MM.1S (cell line): ENCODE results near the gene LCE1C.

Experiments used
- DNase-seq: peaks from one replicate; pipeline ENCODE4 v3.0.0-alpha.2; 2015
- H2AFZ ChIP-seq: fragments of 300-600 bp; sonication (generic); 2 replicates; pipeline ENCODE4 v1.6.0; 2016; ENCODE audit warnings: antibody characterized with exemption, low read length
- H3F3A ChIP-seq: fragments of 300-600 bp; sonication (generic); 2 replicates; pipeline ENCODE4 v1.6.1; 2016; ENCODE audit warnings: mild to moderate bottlenecking, antibody characterized with exemption, low read length, moderate library complexity, mixed read lengths; ENCODE audit not compliant: insufficient read depth
- H3K27ac ChIP-seq: fragments of 300-600 bp; sonication (generic); 2 replicates; pipeline ENCODE4 v1.5.1; 2016; ENCODE audit warnings: mild to moderate bottlenecking, low read length
- H3K27me3 ChIP-seq: fragments of 300-600 bp; sonication (generic); replicated peaks from 2 replicates; pipeline ENCODE4 v1.6.0; 2016; ENCODE audit warnings: low read length; ENCODE audit not compliant: insufficient read depth
- H3K36me3 ChIP-seq: fragments of 300-600 bp; sonication (generic); replicated peaks from 2 replicates; pipeline ENCODE4 v1.6.1; 2016; ENCODE audit warnings: mild to moderate bottlenecking, low read length, mixed read lengths; ENCODE audit not compliant: insufficient read depth
- H3K4me1 ChIP-seq: fragments of 300-600 bp; sonication (generic); 2 replicates; pipeline ENCODE4 v1.6.1; 2016; ENCODE audit warnings: low read length, mixed read lengths
- H3K4me2 ChIP-seq: fragments of 300-600 bp; sonication (generic); 2 replicates; pipeline ENCODE4 v1.6.0; 2016; ENCODE audit warnings: low read depth, low read length
- H3K4me3 ChIP-seq: fragments of 300-600 bp; sonication (generic); 2 replicates; pipeline ENCODE4 v1.5.1; 2016; ENCODE audit warnings: low read length, mixed read lengths
- H3K79me2 ChIP-seq: fragments of 300-600 bp; sonication (generic); 2 replicates; pipeline ENCODE4 v1.6.1; 2016; ENCODE audit warnings: mixed run types, low read length, mixed read lengths
- H3K9ac ChIP-seq: fragments of 300-600 bp; sonication (generic); 2 replicates; pipeline ENCODE4 v1.6.1; 2016; ENCODE audit warnings: low read length, mixed read lengths
- H3K9me2 ChIP-seq: fragments of 300-600 bp; sonication (generic); replicated peaks from 2 replicates; pipeline ENCODE4 v1.6.1; 2016; ENCODE audit warnings: mild to moderate bottlenecking, low read length, mixed read lengths; ENCODE audit not compliant: insufficient read depth
- H3K9me3 ChIP-seq: fragments of 300-600 bp; sonication (generic); replicated peaks from 2 replicates; pipeline ENCODE4 v1.6.1; 2016; ENCODE audit warnings: mild to moderate bottlenecking, low read length, mixed read lengths; ENCODE audit not compliant: insufficient read depth
- H4K20me1 ChIP-seq: fragments of 300-600 bp; sonication (generic); 2 replicates; pipeline ENCODE4 v1.6.1; 2016; ENCODE audit warnings: mild to moderate bottlenecking, low read length, moderate library complexity, mixed read lengths; ENCODE audit not compliant: insufficient read depth
- CTCF ChIP-seq: fragments of 300-600 bp; sonication (generic); IDR thresholded peaks from 2 replicates; pipeline ENCODE4 v1.5.1; 2016; ENCODE audit warnings: antibody characterized with exemption, low read length, mixed read lengths
- EZH2 ChIP-seq: fragments of 300-600 bp; sonication (generic); optimal IDR thresholded peaks from 2 replicates; pipeline ENCODE3; 2017; ENCODE audit warnings: low read depth, mild to moderate bottlenecking, antibody characterized with exemption, low read length, mixed read lengths
- EZH2phosphoT487 ChIP-seq: fragments of 300-600 bp; sonication (generic); IDR thresholded peaks from 2 replicates; pipeline ENCODE4 v1.6.1; 2018; ENCODE audit warnings: antibody characterized with exemption, low read length

Gene LCE1C

DNA sequence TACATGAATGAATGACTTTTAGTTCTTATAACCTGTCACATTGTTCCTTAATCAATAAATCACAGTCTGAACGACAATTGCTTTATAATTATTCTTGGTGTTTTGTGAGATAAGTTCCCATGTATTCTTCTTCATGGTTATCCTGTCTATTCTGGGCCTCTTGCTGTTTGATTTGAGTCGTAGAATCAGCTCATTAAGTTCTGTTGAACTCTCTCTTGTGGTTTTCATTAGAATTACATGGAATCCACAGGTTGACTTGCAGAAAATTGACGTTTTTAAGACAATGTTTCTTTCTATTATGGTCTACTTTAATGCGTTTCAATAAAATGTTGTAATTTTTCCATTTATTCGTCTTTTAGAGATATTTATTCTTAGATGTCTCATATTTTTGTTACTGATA lies 16.8 kb upstream of the LCE1C start:
- Histone ChIP-seq H3K4me3 (no peak overlapping the region), H3K79me2 (no peaks in the 10 kb centered on the region), H3K9me3 (no peaks in the 10 kb centered on the region), H3K27me3 (no peaks in the 10 kb centered on the region), H3K9me2 (no peaks in the 10 kb centered on the region), H2AFZ (0 out of 2 replicates have a peak overlapping the region, but pooled peaks have one; percentile 4), H3K36me3 (no peaks in the 10 kb centered on the region), H4K20me1 (no peaks in the 10 kb centered on the region), H3K4me1 (no peaks in the 10 kb centered on the region), H3K27ac (no peak overlapping the region), H3K9ac (no peak overlapping the region), H3F3A (no peaks in the 10 kb centered on the region), H3K4me2 (no peak overlapping the region)
- DNase-seq = no peak
- TF ChIP-seq EZH2 = no peak
- TF ChIP-seq CTCF = no peak
- no peak for TF ChIP-seq EZH2phosphoT487

GRCh38 chr1:152817309-152817708 lies 10.9 kb upstream of the LCE1C start:
- Histone ChIP-seq H3K9me2 (no peaks in the 10 kb centered on the region), H3K27me3 (no peaks in the 10 kb centered on the region)

GRCh38 chr1:152811671-152812070 lies 5.2 kb upstream of the LCE1C start, which contains the start of gene LCE1B:
Gene LCE1B (plus strand): TSS chr1:152811971. CDS start chr1:152812447, 476 bp downstream.
- H3K4me1 ChIP-seq = no peaks in the 10 kb centered on the region
- H3K9me3 ChIP-seq = no peaks in the 10 kb centered on the region
- no peaks in the 10 kb centered on the region for H4K20me1 ChIP-seq
- H3K27ac ChIP-seq = no peak within 1 kb of the TSS
- H3K9me2 ChIP-seq = no peaks in the 10 kb centered on the region
- H3K36me3 ChIP-seq = no peaks in the 10 kb centered on the region
- H3F3A ChIP-seq = no peaks in the 10 kb centered on the region
- no peaks in the 10 kb centered on the region for H3K27me3 ChIP-seq
- H3K4me3 ChIP-seq = no peak within 1 kb of the TSS
- no peak within 1 kb of the TSS for H3K9ac ChIP-seq
- H2AFZ ChIP-seq = no peak within 1 kb of the TSS
- no peak within 1 kb of the TSS for H3K4me2 ChIP-seq
- no peak for DNase-seq
- TF ChIP-seq EZH2 (no peak), EZH2phosphoT487 (no peak), CTCF (no peak)
- H3K79me2 ChIP-seq = no peaks in the 10 kb centered on the region

More at GRCh38 chr1:152817309-152817708, 10.9 kb upstream of the LCE1C start:
- H3K9me3 ChIP-seq = no peaks in the 10 kb centered on the region
- no peak overlapping the region for H3K27ac ChIP-seq
- no peak for TF ChIP-seq EZH2phosphoT487
- TF ChIP-seq EZH2 = no peak
- TF ChIP-seq CTCF = no peak
- DNase-seq = no peak
- H3F3A ChIP-seq = no peaks in the 10 kb centered on the region
- no peaks in the 10 kb centered on the region for H3K4me1 ChIP-seq
- H4K20me1 ChIP-seq = no peaks in the 10 kb centered on the region
- no peak overlapping the region for H3K9ac ChIP-seq
- no peak overlapping the region for H3K4me3 ChIP-seq
- no peak overlapping the region for H3K4me2 ChIP-seq
- no peak overlapping the region; the same call in 1 of the 2 replicates for H2AFZ ChIP-seq
- H3K36me3 ChIP-seq = no peaks in the 10 kb centered on the region
- no peaks in the 10 kb centered on the region for H3K79me2 ChIP-seq
